GM18508 (cell line): ENCODE data around the gene ZNF800.
A peak's percentile ranks its signal among the peaks of the same experiment; 100 is the strongest.

Experiments
- ATAC-seq: cut with Tn5 transposase; IDR thresholded peaks from one replicate; pipeline ENCODE4 v1.9.1; 2021; ENCODE audit warnings: moderate number of reproducible peaks; ENCODE audit not compliant: insufficient read depth, unreplicated experiment

ZNF800 gene

DNA sequence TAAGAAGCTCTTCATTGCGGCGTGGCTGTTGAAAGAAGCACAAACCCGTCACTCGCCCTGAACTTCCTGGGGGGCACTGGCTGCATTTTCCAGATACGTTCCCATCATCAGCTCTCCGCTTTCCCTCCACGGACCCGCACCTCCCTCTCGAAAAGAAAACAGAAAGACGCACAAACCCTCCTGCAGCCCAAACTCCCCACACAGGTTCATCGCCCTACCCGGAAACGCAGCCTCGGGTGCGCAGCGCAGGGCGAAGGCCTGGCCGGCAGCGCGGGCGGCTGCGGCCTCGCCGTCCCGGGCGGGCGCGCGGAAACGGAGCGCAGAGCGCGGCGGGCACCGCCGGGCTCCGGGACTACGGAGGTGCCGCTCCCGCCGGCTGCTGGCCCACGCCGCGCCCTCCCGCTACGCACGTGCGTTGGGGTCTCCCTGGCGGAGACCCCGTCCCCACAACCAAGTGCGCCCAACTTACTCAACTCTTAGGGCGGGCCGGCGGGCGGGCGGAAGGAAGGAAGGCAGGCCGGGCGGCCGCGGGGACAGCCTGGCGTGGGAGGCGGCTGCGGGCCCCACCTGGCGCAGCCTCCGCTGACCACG is 822 bp downstream of the ZNF800 start:
- peak; percentile 23 for ATAC-seq

- ATAC-seq = no peak
Measured at GRCh38 chr7:127390817-127391590, 1.5 kb downstream of the ZNF800 start.

- no peak for ATAC-seq
Measured at GRCh38 chr7:127390186-127390816, 2.2 kb downstream of the ZNF800 start.

GRCh38 chr7:127389321-127389720 is 3.2 kb downstream of the ZNF800 start:
- ATAC-seq = no peak

GRCh38 chr7:127387974-127388373 is 4.5 kb downstream of the ZNF800 start:
- no peak for ATAC-seq

DNA sequence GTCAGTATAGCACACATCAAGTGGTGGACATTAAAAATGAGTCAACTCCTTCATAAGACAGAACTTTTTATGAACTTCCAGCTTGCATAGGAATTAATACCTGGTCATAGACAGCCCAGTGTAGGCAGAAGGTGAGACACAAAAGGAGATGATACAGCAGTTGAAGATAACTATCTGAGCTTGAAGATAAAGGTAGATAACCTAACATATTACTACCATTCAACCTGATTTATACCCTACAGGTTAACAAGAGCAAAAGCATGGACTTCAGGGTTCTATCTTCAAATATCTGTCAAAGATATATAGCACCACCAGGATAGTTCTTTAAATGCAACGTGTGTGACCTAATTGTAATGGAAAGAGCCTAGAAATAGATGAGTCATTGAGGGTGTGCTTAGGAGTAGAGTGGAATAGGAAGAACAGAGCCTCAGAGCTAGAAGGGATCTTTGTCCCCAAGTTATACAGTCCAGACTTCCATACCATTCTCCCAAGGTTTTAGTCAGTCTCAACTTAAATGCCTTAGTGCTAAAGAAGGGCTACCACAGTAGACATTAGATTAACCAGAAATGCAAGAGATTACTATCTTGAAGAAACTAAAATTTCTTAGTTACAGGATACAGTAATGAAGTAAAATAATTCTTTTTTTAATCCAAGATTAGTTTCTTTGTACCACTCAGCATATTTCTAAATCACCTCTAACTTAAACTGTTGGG is 9.2 kb downstream of the ZNF800 start:
- ATAC-seq = no peak

DNA sequence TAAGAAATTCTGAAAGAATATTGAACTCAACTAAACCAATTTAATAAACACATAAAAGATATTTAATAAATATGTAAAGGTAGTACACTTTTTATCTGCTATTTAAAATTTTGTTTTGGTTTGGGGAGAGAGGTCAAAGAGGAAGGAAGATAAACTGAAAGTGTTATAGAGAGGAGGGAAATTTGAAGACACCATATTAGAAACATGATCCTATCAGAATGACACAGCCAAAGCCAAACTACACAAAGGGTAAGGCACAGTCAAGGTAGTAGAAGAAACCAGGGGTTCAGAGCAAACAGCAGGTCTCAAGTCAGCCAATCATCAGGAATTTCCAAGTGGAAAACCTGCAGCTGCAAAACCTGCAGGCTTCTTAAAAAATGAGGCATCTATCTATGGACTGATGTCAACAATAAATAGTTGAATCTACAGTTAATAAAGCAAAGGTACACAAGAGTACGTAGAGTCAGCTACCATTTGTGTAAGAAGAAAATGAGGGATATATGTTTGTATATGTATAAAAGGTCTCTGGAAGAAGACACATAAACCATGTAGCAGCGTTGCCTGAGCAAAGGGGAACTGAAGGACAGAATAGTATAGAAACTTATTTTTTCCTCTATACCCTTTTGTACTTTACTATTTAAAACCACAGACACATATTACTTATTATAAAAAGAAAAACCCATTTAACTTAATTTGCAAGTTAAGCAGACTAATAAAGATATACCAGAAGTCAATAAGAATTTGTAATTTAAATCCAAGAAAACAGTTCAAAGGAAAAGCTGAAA is 10.0 kb downstream of the ZNF800 start:
- ATAC-seq = no peak

- ATAC-seq = no peak
Measured at GRCh38 chr7:127380479-127380878, 12.0 kb downstream of the ZNF800 start.

GRCh38 chr7:127379642-127380041 is 12.9 kb downstream of the ZNF800 start:
- no peak for ATAC-seq

DNA sequence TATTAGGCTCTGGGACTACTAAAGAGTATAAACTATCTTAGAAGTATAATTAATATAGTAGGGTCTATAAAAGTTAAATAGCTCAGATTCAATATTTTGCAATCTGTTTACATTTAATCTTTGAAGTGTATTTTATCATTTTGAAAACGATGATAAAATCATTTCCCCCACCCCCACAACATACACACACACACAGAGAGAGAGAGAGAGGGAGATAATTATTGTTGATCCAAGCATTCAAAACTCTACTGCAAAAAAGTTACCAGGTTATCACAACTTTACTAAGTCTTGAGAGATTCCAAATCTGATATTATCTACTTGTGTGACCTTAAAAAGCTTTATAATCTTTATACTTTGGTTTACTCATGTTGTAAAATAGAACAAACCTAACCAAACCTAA is 14.0 kb downstream of the ZNF800 start:
- ATAC-seq = no peak

DNA sequence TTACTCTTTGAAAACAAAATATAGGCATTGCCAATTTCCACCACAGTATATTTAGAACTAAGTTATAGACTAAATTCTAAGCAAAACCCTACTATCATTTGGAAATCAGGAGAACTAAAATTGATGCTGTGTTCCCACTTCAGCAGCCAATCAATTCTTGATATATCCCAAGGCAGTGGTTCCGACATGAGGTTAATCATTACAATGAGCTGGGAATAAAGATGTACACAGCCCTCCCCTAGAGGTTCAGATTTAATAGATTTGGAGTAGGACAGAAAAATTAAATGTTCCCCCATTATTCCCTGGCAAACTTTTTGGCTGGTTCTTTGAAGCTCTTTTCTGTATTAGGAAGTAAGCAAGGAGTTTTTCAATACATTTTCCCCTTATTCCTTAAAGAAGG is 15.1 kb downstream of the ZNF800 start:
- no peak for ATAC-seq

- no peak for ATAC-seq
Measured at GRCh38 chr7:127375631-127376030, 16.9 kb downstream of the ZNF800 start.

GRCh38 chr7:127367679-127368078 is 24.8 kb downstream of the ZNF800 start:
- ATAC-seq = no peak

DNA sequence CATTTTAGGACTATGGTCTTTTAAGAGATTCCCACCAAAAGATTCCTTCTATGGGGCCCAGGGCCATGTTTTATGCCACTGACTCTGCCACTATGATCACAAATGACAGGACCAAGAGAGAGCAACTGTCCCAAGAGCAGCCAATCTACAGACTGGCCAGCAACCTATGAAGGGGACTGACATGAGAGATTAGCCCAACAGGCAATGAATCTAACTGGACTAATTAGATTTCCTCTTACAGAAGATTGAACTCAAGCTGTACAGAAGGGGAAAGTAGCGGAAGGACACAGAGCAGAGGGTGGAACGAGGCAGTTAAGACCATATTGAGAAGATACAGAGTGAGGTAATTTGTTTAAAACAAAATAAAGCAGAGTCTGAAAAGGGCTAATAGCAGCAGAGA is 25.8 kb downstream of the ZNF800 start:
- ATAC-seq = no peak

DNA sequence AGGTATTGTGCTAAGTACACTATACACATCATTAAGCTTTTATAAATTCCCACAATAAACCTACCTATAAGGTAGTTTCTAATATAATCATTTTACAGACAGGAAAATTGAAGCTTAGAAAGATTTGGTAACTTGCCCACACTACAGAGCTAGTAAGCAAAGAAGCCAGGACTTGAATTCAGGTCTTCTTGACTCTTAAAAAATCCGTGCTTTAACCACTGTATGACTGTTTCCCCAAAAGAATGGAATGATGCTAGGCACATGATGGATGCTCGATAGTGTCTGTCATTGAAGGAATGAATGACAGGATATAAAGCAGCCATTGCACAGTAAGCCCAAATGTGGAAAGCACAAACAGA is 26.6 kb downstream of the ZNF800 start:
- ATAC-seq = no peak

DNA sequence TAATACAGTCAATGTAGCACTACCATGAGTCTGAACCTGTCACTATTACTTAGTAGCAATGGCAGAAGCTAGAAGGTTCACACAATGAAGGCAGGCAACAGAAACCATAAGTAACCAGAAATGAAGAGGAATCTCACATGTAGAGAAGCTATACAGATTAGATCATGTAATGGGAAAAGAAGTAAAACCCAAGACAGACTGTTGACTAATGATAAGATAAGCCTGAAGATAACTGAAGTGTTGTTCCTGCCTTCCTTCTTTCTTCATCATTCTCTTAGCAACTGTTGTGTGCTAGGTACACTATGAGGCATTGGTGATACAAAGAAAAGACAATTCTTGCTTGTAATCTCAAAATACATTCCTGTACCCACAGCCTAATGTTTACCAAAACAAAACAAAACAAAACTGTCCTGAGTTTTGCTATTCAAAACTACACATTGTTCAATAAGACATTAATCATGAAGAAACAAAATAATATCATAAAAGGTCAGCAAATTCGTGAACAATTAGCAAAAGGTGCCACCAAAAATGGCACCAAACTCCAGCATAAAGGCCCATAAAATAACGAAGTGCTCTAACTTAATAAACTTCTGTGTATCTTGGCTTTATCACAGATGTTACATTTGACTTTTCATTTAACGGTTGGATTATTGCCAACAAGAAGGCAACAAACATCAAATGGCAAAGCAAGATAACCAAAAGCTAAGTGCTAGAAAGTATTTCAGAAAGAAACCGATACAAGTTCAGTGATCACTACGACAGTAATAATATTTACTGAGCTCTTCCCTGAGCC is 27.1 kb downstream of the ZNF800 start:
- ATAC-seq = no peak

DNA sequence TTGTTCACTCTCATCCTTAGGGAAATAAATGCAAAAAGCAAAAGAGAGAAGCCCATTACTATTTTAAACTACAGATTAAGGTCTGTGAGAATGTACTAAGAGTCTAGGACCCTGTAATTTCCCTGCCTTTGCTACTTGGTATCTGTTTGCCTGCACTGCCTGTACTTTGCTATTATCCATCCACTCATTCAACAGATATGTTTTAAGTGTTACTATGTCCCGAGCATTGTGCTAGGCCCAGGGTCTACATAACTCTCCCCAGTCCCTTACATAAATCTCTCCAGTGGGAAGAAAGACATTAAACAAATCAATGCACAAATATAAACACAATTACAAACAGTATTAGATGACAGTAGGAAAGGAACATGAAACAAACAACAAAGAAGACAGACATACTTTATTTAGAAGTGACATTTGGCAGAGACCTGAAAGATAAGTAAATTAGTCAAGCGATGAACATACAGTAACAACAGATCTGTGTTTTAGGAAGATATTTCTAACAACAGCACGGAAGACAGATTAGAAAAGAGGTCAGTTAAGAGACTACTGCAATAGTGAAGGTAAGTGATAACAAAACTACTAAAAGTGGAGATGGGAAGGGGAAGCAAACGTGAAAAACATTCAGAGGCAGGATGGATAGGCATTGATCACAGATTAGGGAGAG is 30.0 kb downstream of the ZNF800 start:
- no peak for ATAC-seq

- ATAC-seq = no peak
Measured at GRCh38 chr7:127361736-127362135, 30.8 kb downstream of the ZNF800 start.

DNA sequence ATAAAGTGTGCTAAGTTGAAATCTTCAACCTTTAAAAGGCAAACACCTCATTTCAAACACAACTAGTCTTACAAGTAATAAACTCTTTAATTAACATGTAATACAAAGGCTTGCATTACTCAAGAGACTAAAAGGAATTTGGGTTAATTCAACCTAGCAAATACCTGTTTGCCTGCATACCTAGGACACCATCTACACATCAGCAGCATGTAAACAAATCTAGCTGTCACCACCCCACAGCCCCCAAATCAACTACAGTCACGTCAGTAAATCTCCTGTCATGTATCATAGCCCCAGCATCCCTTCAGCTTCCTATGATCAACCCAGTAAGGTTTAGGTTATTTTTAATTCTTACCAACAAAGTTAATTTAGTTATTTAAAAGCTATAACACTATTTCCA is 33.5 kb downstream of the ZNF800 start:
- ATAC-seq = no peak
